HK-2 (cell line): ENCODE measurements around the gene FAM3D.

Source experiments
- DNase-seq: peaks from one replicate; pipeline ENCODE4 v3.0.0-alpha.2; 2018; ENCODE audit not compliant: unreplicated experiment

FAM3D gene

DNA sequence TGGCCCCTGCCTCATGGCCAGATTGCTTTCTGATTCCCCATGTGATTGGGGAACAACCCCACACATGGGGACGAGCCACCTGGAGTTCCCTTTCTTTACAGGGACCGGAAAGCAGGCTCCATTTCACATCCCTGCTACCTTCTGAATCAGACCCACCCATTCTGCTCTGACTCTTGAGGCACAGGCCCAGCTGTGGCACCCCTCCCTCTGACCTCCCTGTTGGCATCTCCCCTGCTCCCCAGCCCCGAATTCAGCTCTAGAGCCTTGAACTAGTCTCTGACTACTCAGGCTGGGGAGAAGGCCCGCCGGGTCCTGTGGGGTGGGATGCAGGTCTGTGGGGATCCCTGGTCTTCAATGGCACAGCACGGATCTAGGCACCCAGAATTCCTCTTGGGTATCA is 12.1 kb downstream of the FAM3D start:
- DNase-seq, result no peak

DNA sequence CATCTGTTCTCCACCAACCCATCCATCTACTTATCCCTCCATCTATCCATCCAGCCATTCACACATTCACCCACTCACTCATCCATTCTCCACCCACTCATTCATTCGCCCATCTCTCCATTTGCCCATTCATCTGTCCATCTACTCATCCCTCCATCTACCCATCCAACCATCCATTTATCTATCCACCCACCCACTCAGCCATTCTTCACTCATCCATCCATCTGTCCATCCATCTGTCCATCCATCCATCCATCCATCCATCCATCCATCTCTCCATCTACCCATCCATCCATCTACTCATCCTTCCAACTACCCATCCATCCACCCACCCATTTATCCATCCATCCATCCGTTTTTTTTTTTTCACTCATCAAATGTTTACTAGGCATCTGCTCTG is 13.9 kb downstream of the FAM3D start:
- DNase-seq, result no peak

- no peak for DNase-seq
These were observed 15.3 kb downstream of the FAM3D start for GRCh38 chr3:58651276-58651675.

DNA sequence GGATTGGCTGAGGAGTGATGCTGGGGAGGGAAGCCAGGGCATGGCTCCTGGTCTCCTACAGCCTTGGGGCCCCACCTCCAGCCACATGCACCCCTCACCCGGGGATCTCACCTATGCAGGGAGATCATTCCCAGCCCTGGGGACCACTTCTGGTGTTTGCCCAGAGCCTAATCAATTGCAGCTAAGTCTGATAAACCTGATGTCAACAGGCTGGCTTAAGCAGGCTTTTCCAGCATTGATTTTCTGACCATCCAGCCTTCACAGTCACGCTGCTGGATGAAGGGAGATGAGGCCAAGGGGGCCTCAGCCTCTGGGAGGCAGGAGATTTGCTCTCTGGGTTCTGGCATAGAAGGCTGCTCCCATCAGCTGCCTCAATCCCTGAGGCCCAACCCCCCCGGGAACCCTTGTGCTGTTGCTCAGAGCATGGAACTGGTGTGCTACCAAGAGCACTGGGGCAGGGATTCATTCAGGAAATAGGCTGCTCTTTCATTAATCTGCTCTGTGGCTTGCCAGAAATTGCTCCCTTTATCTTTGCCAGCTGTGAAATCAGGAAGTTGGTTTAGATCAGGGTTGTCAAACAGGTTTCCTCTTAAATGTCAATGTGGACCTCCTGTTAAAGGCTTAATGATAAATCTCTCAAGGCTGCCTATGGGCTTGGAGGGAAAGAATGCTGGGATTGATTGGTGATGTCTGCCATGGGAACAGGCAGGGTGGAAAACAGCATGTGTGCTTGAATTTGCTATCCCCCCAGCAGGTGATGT is 19.0 kb downstream of the FAM3D start:
- DNase-seq, result no peak

DNA sequence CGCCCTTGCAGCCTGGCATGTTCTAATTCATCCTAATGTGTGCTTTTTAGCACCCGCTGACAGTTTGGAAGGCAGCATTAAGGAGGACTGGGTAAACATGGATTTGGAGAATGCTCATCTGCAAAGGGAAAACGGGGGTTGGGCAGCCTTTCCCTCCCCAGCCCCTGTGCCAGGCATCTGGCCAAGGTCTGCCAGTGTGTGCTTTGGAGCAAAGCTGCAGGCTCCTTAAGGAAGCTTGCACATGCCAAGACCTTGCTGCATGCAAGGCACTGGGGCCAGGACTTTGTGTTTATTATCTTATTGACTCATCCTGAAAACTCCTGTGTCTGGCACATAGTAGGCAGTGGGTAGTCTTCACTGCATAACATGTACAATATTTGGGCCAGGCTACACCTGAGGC is 20.1 kb downstream of the FAM3D start:
- DNase-seq, result no peak

DNA sequence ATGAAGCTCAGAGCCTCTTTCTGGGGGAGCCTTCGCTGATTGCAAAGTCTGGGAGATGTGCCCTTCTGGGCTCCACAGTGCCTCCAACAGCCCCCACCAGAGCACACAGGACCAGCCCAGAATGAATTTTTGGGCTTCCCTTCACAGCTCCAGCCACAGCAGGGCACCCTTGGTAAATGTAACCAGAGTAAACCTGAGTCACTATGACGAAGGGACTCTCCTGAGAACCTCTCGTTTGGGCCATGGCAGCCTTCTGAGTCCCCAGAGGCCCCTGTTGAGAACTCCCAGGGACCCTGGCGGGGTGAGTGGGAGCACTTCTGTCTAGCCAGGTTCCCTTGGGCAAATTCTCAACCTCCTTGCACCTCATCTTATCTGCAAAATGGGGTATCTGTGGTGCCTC is 20.8 kb downstream of the FAM3D start:
- DNase-seq, result no peak

GRCh38 chr3:58642846-58643245 is 23.7 kb downstream of the FAM3D start:
- DNase-seq, result no peak

DNA sequence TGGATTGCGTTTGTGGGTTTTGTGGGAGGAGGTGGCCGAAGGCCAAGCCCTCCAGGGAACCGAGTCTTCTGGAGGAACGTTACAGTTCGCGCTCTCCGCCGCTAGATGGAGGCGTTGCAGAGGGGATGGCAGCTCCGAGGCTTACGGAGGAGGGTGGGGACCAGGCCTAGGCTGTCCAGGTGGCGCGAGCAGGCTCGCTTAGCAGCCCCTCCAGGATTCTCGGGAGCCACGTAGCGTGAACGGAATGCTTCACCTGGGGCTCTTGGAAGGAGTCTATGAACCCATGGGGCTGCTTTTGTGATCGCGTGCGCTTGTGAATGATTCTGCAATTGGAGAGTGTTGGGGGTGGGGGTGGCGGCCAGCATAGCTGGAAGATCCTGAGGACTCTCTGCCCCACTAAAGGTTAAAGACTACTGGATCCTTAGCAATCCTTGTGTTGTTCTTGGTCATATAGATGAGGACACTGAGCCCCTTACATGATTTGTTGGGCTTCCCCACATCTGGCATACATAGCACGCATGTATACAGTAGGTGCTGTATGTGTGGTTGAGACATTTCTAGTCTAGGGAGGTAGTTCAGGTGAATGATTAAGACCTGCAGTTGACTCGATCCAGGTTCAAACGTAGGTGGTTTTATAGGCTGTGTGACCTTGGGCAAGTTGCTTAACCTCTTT is 25.7 kb downstream of the FAM3D start:
- DNase-seq, result peak; percentile 69

DNA sequence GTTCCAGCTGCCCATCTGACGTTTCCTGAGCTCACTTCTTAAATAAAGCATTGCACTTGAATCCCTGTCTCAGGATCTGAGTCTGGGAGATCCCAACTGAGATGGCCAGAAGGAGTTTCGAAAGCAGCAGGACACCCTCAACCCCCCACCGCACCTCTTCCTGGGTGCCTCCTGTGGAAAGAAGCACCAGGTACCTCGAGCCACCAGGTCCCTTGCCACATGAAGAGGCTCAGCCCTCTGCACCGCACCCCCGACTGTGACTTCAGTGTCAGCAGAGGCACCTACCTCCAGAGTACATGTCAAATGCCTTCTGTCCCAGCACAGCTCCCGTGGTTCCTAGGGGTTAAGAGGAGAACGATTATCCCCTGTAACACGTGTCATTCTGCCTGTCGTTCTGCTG is 26.7 kb downstream of the FAM3D start:
- DNase-seq, result no peak

DNA sequence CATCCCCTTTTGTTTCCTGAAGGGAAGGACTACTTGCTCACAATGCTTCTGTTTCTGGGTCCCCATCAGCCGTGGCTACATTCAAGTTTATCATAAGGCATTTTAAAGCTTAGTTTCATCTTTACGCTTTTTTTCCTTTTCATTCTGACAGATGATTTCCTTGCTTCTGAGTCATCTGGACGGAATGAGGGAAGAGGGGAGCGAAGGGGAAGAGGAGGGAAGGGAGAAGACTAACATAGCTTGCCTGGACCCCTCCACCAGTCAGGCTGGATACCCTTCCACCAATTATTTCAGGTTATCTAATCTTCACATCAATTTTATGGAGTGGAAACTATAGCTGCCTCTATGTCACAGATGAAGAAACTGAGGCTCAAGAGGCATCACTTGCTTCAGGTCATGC is 27.6 kb downstream of the FAM3D start:
- no peak for DNase-seq

- DNase-seq, result no peak
These were observed 28.0 kb downstream of the FAM3D start for GRCh38 chr3:58638591-58638990.

GRCh38 chr3:58637509-58637908 is 29.1 kb downstream of the FAM3D start:
- DNase-seq, result no peak

DNA sequence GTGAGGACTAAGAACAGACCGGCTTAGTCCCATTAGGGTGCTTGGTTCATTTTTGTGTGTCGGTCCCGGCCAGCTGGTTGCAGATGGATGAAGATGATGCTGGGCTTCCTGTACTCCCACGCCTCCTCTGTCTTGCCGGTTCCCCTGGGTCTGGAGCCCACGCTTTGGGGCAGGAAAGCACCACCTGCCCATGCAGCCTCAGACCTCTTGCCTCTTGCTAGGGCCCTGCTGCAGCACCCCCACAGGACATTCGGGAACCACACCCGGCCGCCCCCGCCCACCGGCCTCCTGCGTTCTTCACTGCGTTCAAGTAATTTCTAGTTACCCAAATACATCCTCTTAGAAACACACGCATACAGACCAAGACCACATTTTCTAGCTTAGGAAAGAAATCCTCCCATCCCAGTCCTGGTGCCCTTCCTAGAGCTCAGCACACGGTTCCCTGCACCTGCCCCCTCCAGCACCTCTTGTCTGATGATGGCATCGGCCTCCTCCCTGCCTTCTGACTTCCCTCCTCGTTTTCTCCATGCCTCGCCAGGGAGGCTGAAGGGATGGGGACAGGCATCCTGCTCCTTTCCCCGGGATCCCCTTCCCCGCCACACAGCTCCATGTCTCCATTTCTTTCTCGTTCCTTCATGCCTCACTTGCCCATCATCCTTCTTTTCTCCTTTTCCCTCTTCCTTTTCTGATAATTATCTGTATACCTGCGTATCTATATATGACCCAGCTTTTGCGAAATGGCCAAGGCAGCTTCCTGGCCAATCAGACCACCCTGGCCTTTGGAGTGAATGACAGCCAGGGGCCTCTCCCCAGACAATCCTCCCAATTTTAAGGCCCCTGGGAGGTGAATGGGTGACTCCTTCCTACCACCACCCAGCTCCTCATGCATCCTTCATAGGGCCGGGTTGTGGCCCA is 30.9 kb downstream of the FAM3D start:
- DNase-seq, result no peak

GRCh38 chr3:58633157-58633865 is 33.3 kb downstream of the FAM3D start:
- no peak for DNase-seq

GRCh38 chr3:58631742-58632141 is 34.8 kb downstream of the FAM3D start:
- DNase-seq, result no peak

DNA sequence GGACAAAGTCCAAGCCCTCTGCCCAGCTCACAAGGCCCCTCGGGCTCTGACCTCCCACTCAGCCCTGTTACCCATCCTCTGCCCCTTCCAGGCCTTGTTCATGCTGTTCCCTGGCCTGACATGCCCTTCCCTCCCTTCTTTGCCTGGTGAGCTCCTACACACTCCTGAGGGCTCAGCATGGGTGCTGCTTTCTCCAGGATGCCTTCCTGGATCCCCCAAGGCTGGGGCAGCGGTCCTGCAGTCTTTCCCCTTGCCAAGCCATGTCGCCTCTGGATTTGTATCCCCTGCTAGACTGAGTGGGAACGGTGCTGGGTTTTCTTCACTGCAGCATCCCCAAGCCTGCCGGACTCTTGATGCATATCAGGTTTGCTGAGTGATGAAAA is 35.9 kb downstream of the FAM3D start:
- DNase-seq, result no peak

GRCh38 chr3:58630076-58630709 is 36.4 kb downstream of the FAM3D start:
- peak; percentile 49 for DNase-seq

- no peak for DNase-seq
These were observed 36.9 kb downstream of the FAM3D start for GRCh38 chr3:58629629-58630028.

GRCh38 chr3:58628823-58629562 is 37.6 kb downstream of the FAM3D start:
- DNase-seq, result no peak

GRCh38 chr3:58627941-58628340 is 38.6 kb downstream of the FAM3D start:
- DNase-seq, result no peak

DNA sequence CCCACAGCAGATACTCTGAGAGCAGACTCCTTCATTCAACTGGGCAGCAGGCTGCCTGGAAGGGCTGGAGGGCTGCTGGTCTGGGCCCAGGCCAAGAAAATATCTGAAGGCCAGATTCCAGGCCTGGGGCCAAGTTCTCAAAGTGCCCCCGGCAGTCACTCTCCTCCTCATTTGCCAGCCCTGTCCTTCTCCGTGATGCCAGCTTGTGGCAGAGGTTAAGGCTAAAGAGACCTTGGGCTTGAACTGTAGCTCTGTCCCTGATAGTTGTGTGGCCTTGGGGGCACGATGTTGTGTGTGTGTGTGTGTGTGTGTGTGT is 39.0 kb downstream of the FAM3D start:
- DNase-seq, result no peak
